GM23338 (cell line): ENCODE measurements around the gene SUSD2.

Experiments
- CTCF ChIP-seq, 2 experiments: fragments of 200-600 bp in 1 of 2; sonication (generic) in 1 of 2; conservative IDR thresholded peaks; 2 replicates each; pipeline versions ENCODE4 v1.5.1 to v1.6.1; 2016 to 2017; ENCODE audit warnings: antibody characterized with exemption in 2 of 2, low read depth in 2 of 2, mild to moderate bottlenecking in 2 of 2, moderate library complexity in 1 of 2
- JUNB ChIP-seq: IDR thresholded peaks from one replicate; pipeline ENCODE4 v1.6.1; 2016; ENCODE audit warnings: antibody characterized with exemption; ENCODE audit not compliant: unreplicated experiment
- POLR2AphosphoS5 ChIP-seq: IDR thresholded peaks from 2 replicates; pipeline ENCODE4 v1.6.1; 2016; ENCODE audit warnings: antibody characterized with exemption, low read depth
- STAT1 ChIP-seq: IDR thresholded peaks from one replicate; pipeline ENCODE4 v1.6.1; 2016; ENCODE audit warnings: antibody characterized with exemption; ENCODE audit not compliant: unreplicated experiment

- no peak for TF ChIP-seq POLR2AphosphoS5
- no peak for TF ChIP-seq JUNB
- no peak for TF ChIP-seq CTCF (conservative IDR thresholded peaks at IDR 0.05; ENCODE audit: low read depth in 2 of 2)
- no peak for TF ChIP-seq STAT1
Observed at GRCh38 chr22:24190159-24190540, 8.9 kb downstream of the SUSD2 start.
